GM19372 (cell line): ENCODE data around the gene HIC1.

Experiments
- ATAC-seq: cut with Tn5 transposase; IDR thresholded peaks from one replicate; pipeline ENCODE4 v1.9.1; 2021; ENCODE audit warnings: mild to moderate bottlenecking, low read depth, moderate library complexity; ENCODE audit not compliant: unreplicated experiment

Gene HIC1

DNA sequence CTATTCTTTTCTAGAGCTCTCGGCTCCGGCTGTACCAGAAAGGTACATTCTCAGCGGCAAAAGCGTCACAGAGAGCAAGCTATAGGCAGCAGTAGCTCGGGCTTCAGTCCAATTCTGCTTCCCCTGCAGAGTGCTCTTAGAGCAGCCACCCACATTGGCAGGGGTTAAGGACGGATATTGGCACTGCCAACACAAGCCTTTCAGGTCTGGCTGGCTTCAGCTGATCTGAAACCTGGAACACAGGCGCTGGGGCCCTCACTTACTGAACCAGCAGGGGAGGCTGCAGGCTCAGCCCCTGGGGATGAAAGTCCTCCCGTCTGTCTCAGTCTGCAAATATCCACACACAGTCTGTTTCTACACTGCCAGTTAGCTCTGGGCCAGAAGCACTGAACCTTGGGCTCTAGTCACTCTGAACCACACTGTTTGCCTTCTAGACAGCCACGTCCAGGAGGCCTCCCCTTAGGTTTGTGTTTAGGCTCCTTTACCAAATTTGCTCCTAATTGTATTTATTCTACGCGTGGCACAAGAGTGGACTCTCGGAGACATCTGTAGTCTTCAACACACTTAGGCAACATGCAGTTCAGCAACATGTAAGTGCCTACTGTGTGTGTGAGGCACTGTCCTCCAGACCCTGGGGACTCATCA, 40.1 kb downstream of the HIC1 start:
- no peak for ATAC-seq

- no peak for ATAC-seq
Measured at GRCh38 chr17:2095536-2095910, 40.6 kb downstream of the HIC1 start.

DNA sequence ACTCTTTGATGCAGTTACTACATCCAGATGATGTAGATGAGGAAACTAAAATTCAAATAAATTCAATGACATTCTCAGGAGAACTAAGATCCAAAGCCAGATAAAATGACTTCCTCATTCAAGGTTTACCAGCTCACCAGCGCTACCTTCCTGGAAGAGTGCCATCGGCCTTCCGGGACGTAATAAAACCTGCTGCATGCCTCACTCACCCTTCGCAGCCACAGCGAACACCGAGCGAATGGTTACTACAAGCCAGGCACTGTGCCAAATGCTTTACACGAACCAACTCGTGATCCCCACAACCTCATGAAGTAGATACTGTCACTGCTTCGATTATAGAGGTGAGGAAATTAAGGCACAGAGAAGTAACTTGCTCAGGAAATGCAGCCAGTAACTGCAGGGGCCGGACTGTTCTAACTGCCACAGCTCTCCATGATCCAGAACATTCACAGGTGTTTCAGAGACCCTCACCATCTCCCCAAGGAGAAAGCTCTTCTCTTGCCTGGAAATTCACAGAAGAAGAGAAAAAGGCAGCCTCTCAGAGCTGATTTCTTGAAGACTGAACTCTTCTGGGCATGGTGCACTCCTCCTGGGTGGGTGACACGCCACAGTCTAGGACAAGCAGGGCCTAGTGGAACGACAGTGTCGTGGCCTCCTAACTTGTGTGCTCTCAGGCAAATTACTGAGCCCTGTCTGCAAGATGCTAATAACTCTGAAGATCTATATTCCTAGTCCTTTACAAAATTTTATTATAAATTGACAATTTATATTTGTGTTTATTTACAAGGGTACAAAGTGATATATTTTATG, 46.8 kb downstream of the HIC1 start:
- no peak for ATAC-seq

- ATAC-seq: no peak
Measured at GRCh38 chr17:2102931-2103809, 48.3 kb downstream of the HIC1 start.

DNA sequence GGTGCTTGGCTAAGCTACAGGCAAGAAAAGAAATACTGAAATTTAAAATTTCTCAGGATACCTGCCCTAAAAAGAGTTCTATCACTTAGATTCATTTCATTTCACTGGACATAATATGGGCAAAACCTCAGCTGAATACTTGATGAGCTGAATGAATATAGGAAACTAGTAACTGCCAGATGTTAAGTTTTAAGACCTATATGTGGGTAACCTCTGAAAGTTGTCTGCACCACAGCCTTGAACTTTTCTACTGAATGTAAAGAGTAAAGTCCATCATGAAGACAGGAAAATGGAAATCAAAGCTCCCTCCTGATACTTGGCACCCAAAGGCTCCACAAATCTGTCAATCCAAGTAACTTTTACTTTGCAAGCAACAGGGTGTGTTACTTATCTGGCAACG, 50.8 kb downstream of the HIC1 start:
- ATAC-seq: no peak

- no peak for ATAC-seq
Measured at GRCh38 chr17:2106308-2106955, 51.5 kb downstream of the HIC1 start.

- ATAC-seq: no peak
Measured at GRCh38 chr17:2107050-2107449, 52.1 kb downstream of the HIC1 start.

DNA sequence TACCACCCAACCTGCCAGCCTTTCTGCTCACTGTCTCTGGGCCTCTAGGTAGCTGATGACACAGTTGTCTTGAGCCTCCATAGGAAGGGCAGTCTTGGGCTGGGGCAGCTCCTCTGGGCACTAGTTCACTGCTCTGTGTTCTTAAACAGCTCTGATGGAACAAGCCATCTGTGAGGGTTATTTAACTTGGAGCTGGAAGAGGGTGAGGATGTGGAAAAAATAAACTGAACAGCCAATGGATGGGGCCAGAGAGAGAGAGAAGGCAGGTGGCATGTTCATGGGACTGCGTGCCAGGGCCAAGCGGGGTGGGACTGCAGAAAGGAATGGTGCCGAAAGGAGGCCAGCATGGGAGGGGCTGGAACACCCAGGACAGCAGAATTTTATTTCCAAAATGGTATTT, 52.6 kb downstream of the HIC1 start:
- ATAC-seq: no peak

- no peak for ATAC-seq
Measured at GRCh38 chr17:2108170-2108569, 53.3 kb downstream of the HIC1 start.

- no peak for ATAC-seq
Measured at GRCh38 chr17:2110436-2110835, 55.5 kb downstream of the HIC1 start.

GRCh38 chr17:2111691-2112090, 56.8 kb downstream of the HIC1 start:
- ATAC-seq: no peak
